Measurements from ENCODE around the gene ARID5B.
A peak's percentile ranks its signal among the peaks of the same experiment; 100 is the strongest.

The ARID5B gene

GRCh38 chr10:62011558-62011957, 110.1 kb downstream of the ARID5B start:
- TF ChIP-seq POLR2A (IDR thresholded peaks at IDR 0.05; ENCODE audit: low read length) (no peak), GATA1 (IDR thresholded peaks at IDR 0.05; ENCODE audit: low read depth, low read length) (no peak)
- DNase-seq, result no peak

GRCh38 chr10:62012318-62012717, 110.8 kb downstream of the ARID5B start:
- no peak for DNase-seq
- TF ChIP-seq GATA1 (IDR thresholded peaks at IDR 0.05; ENCODE audit: low read depth, low read length) (no peak), POLR2A (IDR thresholded peaks at IDR 0.05; ENCODE audit: low read length) (no peak)

DNA sequence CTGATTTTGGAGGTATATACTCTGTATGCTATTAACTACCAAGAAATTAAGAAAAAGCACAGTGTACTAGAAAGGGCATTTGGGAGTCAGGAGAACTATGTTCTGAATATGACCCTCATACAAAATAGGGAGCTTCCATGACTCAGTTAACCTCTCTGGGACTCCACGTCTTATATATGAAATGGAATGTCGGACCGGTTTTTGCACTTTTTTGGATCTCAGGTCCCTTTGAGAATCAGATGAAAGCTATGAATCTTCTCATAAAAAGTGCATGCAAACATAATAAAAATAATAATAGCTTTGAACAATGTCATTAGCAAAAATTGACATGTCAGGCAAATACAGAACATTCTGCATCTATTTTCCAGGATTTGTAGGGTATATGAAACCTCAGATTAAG, 113.0 kb downstream of the ARID5B start:
- no peak for DNase-seq
- TF ChIP-seq POLR2A (IDR thresholded peaks at IDR 0.05; ENCODE audit: low read length), result no peak
- no peak for TF ChIP-seq GATA1 (IDR thresholded peaks at IDR 0.05; ENCODE audit: low read depth, low read length)

DNA sequence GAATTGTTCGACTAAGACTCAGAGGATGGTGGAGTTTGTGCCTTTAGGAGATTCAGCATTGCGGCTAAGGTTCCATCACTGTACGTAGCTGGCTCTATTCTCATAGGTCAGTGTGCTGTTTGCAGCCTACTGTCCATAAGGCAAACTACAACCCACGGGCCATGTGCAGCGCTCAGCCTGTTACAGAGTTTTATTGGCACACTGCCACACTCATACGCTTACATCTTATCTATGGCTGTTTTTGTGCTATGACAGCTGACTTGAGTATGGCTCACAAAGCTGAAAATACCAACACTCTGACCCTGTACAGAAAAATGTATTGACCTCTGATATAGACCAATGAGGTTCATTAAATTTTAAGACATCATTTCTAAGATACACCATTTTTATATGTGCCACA, 114.5 kb downstream of the ARID5B start:
- DNase-seq, result peak; percentile 44 to 51

GRCh38 chr10:62016623-62017490, 115.4 kb downstream of the ARID5B start:
- no peak for TF ChIP-seq GATA1 (IDR thresholded peaks at IDR 0.05; ENCODE audit: low read depth, low read length)
- no peak for TF ChIP-seq POLR2A (IDR thresholded peaks at IDR 0.05; ENCODE audit: low read length)
- DNase-seq, result no peak

More for the DNA sequence above, 114.5 kb downstream of the ARID5B start:
- no peak for TF ChIP-seq POLR2A (IDR thresholded peaks at IDR 0.05; ENCODE audit: low read length)
- TF ChIP-seq GATA1 (IDR thresholded peaks at IDR 0.05; ENCODE audit: low read depth, low read length), result no peak

DNA sequence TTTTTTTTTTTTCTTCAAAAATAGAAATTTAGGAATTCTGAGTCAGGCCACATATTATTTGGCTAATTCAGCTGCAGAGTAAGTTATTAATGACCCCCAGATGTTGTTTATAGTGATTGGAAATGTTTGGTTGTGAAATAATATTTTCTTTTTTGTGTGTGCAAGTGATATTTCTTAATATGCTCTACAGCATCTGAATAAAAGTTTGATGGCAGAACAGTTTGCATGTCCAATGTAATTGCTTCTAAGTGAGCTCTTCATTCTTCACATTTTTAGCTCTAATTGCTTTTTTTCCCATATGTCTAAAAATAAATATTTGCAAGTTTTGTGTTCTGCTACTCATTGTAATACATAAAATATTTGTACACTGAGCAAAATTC, 116.0 kb downstream of the ARID5B start:
- no peak for DNase-seq
- TF ChIP-seq GATA1 (IDR thresholded peaks at IDR 0.05; ENCODE audit: low read depth, low read length), result no peak
- no peak for TF ChIP-seq POLR2A (IDR thresholded peaks at IDR 0.05; ENCODE audit: low read length)

- TF ChIP-seq POLR2A (IDR thresholded peaks at IDR 0.05; ENCODE audit: low read length), result no peak
- TF ChIP-seq GATA1 (IDR thresholded peaks at IDR 0.05; ENCODE audit: low read depth, low read length), result no peak
- no peak for DNase-seq
Measured at GRCh38 chr10:62018131-62018911, 116.8 kb downstream of the ARID5B start.

- TF ChIP-seq POLR2A (IDR thresholded peaks at IDR 0.05; ENCODE audit: low read length) (no peak), GATA1 (IDR thresholded peaks at IDR 0.05; ENCODE audit: low read depth, low read length) (no peak)
- no peak for DNase-seq
Measured at GRCh38 chr10:62019013-62019684, 117.7 kb downstream of the ARID5B start.

DNA sequence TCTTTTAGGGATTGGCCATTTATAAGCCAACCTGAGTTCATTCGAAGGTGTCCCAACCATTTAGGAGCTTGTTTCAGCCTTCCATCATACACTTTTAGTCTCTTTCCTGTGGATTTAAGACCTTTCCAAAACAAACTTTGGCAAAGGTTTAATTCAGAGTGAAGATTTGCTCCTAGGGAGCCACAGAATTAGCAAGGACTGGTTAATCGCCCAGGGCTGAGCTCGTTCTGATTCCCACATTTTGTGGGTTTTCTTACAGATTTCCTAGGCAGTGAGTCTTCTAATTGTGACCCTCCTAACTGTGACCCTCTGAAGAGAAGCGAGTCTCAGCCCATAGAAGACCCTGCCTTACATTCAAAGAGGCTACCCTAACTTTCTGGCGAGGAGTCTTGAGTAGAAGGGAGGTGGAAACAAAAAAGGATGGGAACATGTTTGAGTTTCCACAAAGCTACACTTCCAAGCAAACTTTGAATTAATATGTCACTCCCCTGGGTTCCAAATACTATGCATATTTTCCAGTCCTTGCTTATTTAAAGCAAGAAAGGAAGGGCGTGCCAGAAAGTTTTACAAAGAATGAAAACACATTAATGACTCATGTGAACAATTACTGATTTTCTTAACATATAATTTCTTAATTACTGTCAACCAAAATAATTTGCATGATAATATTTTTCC, 118.3 kb downstream of the ARID5B start:
- no peak for TF ChIP-seq GATA1 (IDR thresholded peaks at IDR 0.05; ENCODE audit: low read depth, low read length)
- TF ChIP-seq POLR2A (IDR thresholded peaks at IDR 0.05; ENCODE audit: low read length), result no peak
- DNase-seq, result no peak

DNA sequence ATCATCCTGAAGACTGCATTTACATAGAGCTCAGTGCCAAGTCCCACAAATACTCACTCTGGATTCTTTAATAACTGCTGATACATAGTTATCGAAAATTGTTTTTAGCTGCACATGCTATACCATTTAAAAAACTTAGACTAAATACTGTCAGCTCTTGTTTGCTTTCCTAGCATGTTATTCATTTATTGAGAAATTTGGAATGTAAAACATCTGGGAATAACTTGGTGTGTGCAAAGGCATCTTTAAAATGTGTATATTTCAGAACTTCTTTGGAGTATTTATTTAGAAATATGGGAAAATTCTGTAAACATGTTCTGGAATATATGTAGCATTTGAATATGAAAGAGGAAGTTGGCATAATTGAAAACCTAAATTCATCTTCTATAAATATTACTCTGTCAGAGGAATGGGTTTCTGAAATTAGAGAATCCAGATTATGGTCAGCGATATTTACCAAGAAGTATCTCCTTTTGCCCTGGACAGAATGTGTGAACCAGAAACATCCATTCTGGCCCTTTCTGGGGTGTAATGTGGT, 119.7 kb downstream of the ARID5B start:
- TF ChIP-seq POLR2A (IDR thresholded peaks at IDR 0.05; ENCODE audit: low read length) (no peak), GATA1 (IDR thresholded peaks at IDR 0.05; ENCODE audit: low read depth, low read length) (no peak)
- no peak for DNase-seq

DNA sequence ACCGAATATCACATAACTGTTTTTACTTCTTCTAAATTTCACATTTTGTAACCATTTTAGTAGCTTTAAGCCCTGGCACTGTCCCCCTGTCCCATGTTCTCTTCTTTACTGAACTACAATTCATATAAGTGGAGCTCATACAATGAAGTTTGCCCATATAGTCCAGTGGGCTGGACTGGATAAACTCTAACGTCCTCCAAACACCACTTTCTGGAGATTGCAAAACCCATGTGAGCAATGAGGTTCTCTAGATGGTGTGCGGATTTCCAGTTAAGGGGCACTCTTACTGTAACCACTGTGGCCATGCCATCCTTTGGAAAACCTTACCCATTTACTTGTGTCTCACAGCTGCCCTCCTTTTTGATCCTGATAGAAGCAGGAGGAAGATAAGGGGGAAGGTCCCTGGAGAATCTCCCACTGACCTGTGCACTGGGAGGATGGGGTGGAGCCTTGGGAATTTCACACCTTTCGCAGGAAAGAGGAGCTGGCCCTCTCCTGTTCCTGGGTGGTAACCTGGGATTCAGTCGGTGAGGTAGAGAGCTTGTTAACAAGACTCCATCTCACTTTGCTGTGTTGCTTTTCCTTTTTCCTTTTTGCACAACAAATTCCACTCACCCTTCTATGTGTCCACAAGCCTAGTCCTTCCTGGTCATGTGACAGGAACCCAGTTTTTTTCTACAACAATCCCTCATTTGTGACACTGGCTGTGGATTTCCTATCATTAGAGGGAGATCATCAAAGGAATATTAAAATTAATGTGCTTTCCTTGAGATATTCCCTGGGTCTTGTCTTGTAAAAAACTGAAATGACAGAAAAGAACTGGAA, 120.7 kb downstream of the ARID5B start:
- TF ChIP-seq POLR2A (IDR thresholded peaks at IDR 0.05; ENCODE audit: low read length) (no peak), GATA1 (IDR thresholded peaks at IDR 0.05; ENCODE audit: low read depth, low read length) (no peak)
- DNase-seq, result no peak

GRCh38 chr10:62022830-62023229, 121.3 kb downstream of the ARID5B start:
- DNase-seq, result no peak
- TF ChIP-seq GATA1 (IDR thresholded peaks at IDR 0.05; ENCODE audit: low read depth, low read length) (no peak), POLR2A (IDR thresholded peaks at IDR 0.05; ENCODE audit: low read length) (no peak)
